IPS-11a (cell line): ENCODE data around the gene C9orf153.

Experiments
- H3K4me3 ChIP-seq: one replicate; pipeline ENCODE4 v1.5.1; 2013; ENCODE audit warnings: low read depth, low read length, control low read depth

Gene C9orf153

GRCh38 chr9:86272221-86272620 is 12.8 kb upstream of the C9orf153 start:
- no peak overlapping the region for H3K4me3 ChIP-seq

GRCh38 chr9:86263876-86264275 is 4.4 kb upstream of the C9orf153 start:
- no peak overlapping the region for H3K4me3 ChIP-seq

GRCh38 chr9:86262492-86262891 is 3.0 kb upstream of the C9orf153 start:
- no peak overlapping the region for H3K4me3 ChIP-seq

GRCh38 chr9:86257391-86257790 is 2.1 kb downstream of the C9orf153 start:
- H3K4me3 ChIP-seq: no peak overlapping the region

- no peak overlapping the region for H3K4me3 ChIP-seq
Measured at GRCh38 chr9:86256653-86257052, 2.8 kb downstream of the C9orf153 start.

- H3K4me3 ChIP-seq: no peak overlapping the region
Measured at GRCh38 chr9:86253577-86253976, 5.9 kb downstream of the C9orf153 start.

- no peak overlapping the region for H3K4me3 ChIP-seq
Measured at GRCh38 chr9:86252870-86253269, 6.6 kb downstream of the C9orf153 start.

GRCh38 chr9:86250123-86250522 is 9.3 kb downstream of the C9orf153 start:
- H3K4me3 ChIP-seq: no peak overlapping the region

- no peak overlapping the region for H3K4me3 ChIP-seq
Measured at GRCh38 chr9:86248746-86249145, 10.7 kb downstream of the C9orf153 start.

- no peak overlapping the region for H3K4me3 ChIP-seq
Measured at GRCh38 chr9:86246752-86247161, 12.7 kb downstream of the C9orf153 start.

- H3K4me3 ChIP-seq: no peak overlapping the region
Measured at GRCh38 chr9:86242071-86242470, 17.4 kb downstream of the C9orf153 start.

GRCh38 chr9:86241216-86241615 is 18.2 kb downstream of the C9orf153 start:
- no peak overlapping the region for H3K4me3 ChIP-seq

- no peak overlapping the region for H3K4me3 ChIP-seq
Measured at GRCh38 chr9:86238861-86239770, 20.3 kb downstream of the C9orf153 start.

- H3K4me3 ChIP-seq: no peak overlapping the region
Measured at GRCh38 chr9:86230858-86231257, 28.6 kb downstream of the C9orf153 start.

GRCh38 chr9:86222667-86223066 is 36.8 kb downstream of the C9orf153 start:
- no peak overlapping the region for H3K4me3 ChIP-seq

- H3K4me3 ChIP-seq: no peak overlapping the region
Measured at GRCh38 chr9:86219606-86220005, 39.9 kb downstream of the C9orf153 start.

- no peak overlapping the region for H3K4me3 ChIP-seq
Measured at GRCh38 chr9:86217076-86217755, 42.2 kb downstream of the C9orf153 start.

- H3K4me3 ChIP-seq: no peak overlapping the region
Measured at GRCh38 chr9:86207193-86207592, 52.3 kb downstream of the C9orf153 start.

- H3K4me3 ChIP-seq: no peak overlapping the region
Measured at GRCh38 chr9:86202338-86202882, 57.0 kb downstream of the C9orf153 start.

GRCh38 chr9:86201474-86202337 is 57.8 kb downstream of the C9orf153 start:
- no peak overlapping the region for H3K4me3 ChIP-seq

GRCh38 chr9:86200599-86201162 is 58.8 kb downstream of the C9orf153 start:
- no peak overlapping the region for H3K4me3 ChIP-seq
